Astrocyte of the spinal cord (primary cell): ENCODE data around the gene WDPCP.
A peak's percentile ranks its signal among the peaks of the same experiment; 100 is the strongest.

Experiments
- DNase-seq: peaks from one replicate; pipeline ENCODE4 v3.0.0; 2011; ENCODE audit warnings: low read depth, low spot score
- H3K4me3 ChIP-seq: 2 replicates; pipeline ENCODE4 v1.5.1; 2011; ENCODE audit warnings: low read depth, mild to moderate bottlenecking, low read length, moderate library complexity
- CTCF ChIP-seq: IDR thresholded peaks from 2 replicates; pipeline ENCODE4 v1.5.1; 2012; ENCODE audit warnings: low read depth, mild to moderate bottlenecking, low read length, inconsistent platforms
- in situ Hi-C: cut with HindIII; loops from 2 replicates; pipeline ENCODE4 v1.10.0; 2017; ENCODE audit warnings: low sequenced_read_pairs

Gene WDPCP

GRCh38 chr2:63497576-63497975 is 90.7 kb downstream of the WDPCP start:
- DNase-seq: no peak
- TF ChIP-seq CTCF: no peak
- H3K4me3 ChIP-seq: no peak overlapping the region
- in situ Hi-C loops: no loop called here

- TF ChIP-seq CTCF: no peak
- in situ Hi-C loops: no loop called here
- DNase-seq: no peak
- no peak overlapping the region for H3K4me3 ChIP-seq
Measured at GRCh38 chr2:63494968-63495367, 93.3 kb downstream of the WDPCP start.

- no peak overlapping the region for H3K4me3 ChIP-seq
- TF ChIP-seq CTCF: no peak
- in situ Hi-C loops: no loop called here
- no peak for DNase-seq
Measured at GRCh38 chr2:63494100-63494499, 94.2 kb downstream of the WDPCP start.

- peak; percentile 82 for TF ChIP-seq CTCF
- in situ Hi-C loops: no loop called here
- DNase-seq: peak; percentile 40
Measured at GRCh38 chr2:63488118-63488713, 100.1 kb downstream of the WDPCP start.

GRCh38 chr2:63486861-63487290 is 101.4 kb downstream of the WDPCP start:
- H3K4me3 ChIP-seq: no peak overlapping the region
- in situ Hi-C loops: no loop called here
- DNase-seq: no peak
- peak; percentile 3 for TF ChIP-seq CTCF

More at GRCh38 chr2:63488118-63488713, 100.1 kb downstream of the WDPCP start:
- H3K4me3 ChIP-seq: no peak overlapping the region

GRCh38 chr2:63484901-63485300 is 103.4 kb downstream of the WDPCP start:
- in situ Hi-C loops: no loop called here
- no peak for TF ChIP-seq CTCF
- no peak overlapping the region for H3K4me3 ChIP-seq
- no peak for DNase-seq

GRCh38 chr2:63484481-63484880 is 103.8 kb downstream of the WDPCP start:
- DNase-seq: no peak
- no peak overlapping the region for H3K4me3 ChIP-seq
- TF ChIP-seq CTCF: no peak
- in situ Hi-C loops: no loop called here
